NCI-H2196 (cell line): ENCODE measurements around the gene CDH24.

Experiments used
- DNase-seq: peaks from one replicate; lab custom pipeline; 2025; ENCODE audit not compliant: unreplicated experiment; lab: John Stamatoyannopoulos, UW

Gene CDH24

DNA sequence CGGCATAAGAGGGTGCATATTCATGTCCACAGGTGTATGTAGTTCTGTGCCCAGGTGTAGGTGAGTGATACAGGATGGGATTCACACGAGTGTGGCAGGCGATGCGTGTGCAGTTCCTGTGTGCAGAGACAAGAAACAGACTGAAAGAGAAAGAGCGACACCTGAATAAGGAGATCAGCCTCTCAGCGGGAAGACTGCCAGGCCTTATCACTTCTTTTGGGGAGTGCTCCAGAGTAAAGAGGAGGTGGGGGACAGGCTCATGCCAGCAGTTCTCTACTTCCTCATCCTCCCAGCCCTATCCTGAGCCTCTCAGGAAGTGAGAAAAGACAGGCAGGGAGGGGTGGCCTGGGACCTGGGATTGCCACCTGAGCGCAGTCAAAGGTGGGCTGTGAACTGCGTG is 12.5 kb downstream of the CDH24 start:
- no peak for DNase-seq

- DNase-seq = no peak
Observed at GRCh38 chr14:23043754-23044153, 13.6 kb downstream of the CDH24 start.

GRCh38 chr14:23043145-23043544 is 14.2 kb downstream of the CDH24 start:
- no peak for DNase-seq

DNA sequence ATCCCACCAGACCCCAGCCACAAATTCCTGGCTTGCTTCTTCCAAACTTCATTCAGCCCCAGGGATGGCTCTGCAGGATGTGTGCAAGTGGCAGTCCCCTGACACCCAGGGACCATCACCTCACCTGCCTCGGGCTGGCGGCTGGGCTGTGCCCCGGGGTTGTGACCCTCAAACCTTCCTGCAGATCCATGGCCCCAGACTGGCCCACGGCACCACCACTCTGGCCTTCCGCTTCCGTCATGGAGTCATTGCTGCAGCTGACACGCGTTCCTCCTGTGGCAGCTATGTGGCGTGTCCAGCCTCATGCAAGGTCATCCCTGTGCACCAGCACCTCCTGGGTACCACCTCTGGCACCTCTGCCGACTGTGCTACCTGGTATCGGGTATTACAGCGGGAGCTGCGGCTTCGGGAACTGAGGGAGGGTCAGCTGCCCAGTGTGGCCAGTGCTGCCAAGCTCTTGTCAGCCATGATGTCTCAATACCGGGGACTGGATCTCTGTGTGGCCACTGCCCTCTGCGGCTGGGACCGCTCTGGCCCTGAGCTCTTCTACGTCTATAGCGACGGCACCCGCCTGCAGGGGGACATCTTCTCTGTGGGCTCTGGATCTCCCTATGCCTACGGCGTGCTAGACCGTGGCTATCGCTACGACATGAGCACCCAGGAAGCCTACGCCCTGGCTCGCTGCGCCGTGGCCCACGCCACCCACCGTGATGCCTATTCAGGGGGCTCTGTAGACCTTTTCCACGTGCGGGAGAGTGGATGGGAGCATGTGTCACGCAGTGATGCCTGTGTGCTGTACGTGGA is 15.0 kb downstream of the CDH24 start, which contains the start of gene PSMB11:
Gene PSMB11, plus strand, starts transcription at position 51 of the 804 bp plus-strand sequence. Its CDS starts 14 bp downstream, at position 65.
- DNase-seq = no peak

- no peak for DNase-seq
Observed at GRCh38 chr14:23041729-23042128, 15.6 kb downstream of the CDH24 start.

DNA sequence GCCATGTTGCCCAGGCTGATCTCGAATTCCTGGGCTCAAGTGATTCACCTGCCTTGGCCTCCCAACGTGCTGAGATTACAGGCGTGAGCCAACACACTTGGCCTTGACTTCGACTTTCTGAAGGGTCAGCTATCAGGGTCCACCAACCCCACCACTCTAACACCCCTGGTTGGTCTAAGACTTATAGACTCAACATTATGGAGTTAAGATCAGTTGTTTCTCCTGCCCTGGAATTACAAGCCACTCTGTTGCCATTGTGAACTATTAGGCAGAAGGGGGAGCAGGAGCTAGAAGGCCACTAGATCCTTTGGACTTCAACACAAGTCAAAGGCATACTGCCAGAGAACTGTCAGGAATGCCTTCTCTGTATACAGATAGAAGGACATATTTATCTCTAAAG is 17.2 kb downstream of the CDH24 start:
- no peak for DNase-seq

GRCh38 chr14:23035303-23036144 is 21.8 kb downstream of the CDH24 start:
- DNase-seq = no peak

GRCh38 chr14:23034498-23035302 is 22.6 kb downstream of the CDH24 start, which contains the start of gene PSMB5:
Gene PSMB5, minus strand, starts transcription at chr14:23034900. Its CDS starts 19 bp downstream, at chr14:23034881.
- no peak for DNase-seq

GRCh38 chr14:23033801-23034497 is 23.4 kb downstream of the CDH24 start:
- DNase-seq = no peak

DNA sequence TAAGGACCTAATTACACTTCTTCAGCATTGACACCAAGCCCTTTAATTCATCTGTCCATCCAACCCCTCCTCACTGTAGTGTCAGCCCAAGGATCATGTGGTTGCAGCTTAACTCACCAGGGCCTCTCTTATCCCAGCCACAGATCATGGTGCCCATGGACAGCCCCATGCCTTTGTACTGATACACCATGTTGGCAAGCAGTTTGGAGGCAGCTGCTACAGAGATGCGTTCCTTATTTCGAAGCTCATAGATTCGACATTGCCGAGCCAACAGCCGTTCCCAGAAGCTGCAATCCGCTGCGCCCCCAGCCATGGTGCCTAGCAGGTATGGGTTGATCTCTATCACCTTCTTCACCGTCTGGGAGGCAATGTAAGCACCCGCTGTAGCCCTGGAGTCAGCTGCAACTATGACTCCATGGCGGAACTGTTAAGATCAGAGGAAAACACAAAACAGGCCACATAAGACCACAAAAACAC is 24.0 kb downstream of the CDH24 start:
- no peak for DNase-seq

GRCh38 chr14:23030936-23031335 is 26.4 kb downstream of the CDH24 start:
- no peak for DNase-seq

DNA sequence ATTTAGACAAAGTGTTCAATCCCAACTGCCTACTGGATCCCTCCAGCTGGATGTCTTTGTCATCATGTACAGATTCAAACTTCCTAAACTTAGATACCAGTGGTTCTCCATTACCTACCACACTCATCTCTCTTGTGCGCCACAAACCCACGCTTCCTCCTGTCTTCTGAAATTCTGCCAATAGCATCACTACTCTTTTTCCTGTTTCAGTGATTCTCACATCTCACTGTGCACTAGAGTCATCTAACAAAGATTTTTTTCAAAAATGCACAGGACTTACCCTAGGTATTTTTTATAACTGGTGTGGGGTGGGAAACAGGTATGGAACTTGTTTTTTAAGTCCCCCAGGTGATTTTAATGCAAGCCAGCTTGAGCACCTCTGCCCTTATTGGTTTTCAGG is 28.5 kb downstream of the CDH24 start:
- DNase-seq = no peak

- no peak for DNase-seq
Observed at GRCh38 chr14:23025151-23025814, 32.0 kb downstream of the CDH24 start.

- DNase-seq = no peak
Observed at GRCh38 chr14:23024612-23025075, 32.7 kb downstream of the CDH24 start.

DNA sequence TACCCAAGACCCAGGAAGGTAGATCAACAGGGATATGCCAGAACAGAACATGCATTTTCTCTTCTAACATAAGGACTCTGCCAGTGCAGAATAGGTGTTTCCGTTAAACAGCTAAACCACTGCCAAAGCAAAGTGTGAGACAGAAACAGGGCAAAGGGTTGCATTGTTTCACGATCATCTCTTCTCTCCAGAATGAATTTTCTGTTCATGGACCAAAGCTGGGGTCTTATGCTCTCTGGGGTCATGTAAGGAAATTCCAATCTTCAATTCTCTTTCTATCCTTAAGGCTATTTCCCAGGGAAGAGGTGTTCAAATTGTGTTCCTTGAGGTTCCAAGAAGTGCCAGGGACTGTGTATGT is 33.5 kb downstream of the CDH24 start:
- no peak for DNase-seq

- DNase-seq = no peak
Observed at GRCh38 chr14:23023022-23023794, 34.1 kb downstream of the CDH24 start.

DNA sequence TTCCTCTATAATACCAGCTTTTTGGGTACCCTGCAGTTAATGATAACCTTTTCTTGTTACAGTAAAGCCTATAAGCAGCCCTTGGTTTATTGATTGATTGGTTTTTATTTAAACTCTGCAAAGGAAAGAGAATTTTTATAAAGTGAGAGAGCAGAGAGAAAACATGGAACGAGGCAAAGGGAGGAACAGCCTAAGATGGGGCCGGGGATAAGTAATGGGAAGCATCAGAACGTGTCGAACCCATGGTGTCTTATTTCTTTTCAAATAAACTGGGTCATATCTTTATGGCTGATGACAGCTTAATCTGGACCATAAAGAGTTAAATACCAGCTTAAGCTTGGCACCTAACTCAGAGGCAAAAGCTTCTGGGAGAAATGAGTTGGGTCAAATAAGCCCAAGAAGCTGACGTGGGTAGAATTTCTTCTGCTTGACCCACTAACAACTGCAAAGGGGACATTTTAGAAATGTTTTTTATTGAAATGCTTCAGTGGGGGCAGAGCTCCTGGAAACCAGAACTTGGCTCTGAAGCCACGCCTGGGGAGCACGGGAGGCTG is 35.4 kb downstream of the CDH24 start:
- DNase-seq = no peak

DNA sequence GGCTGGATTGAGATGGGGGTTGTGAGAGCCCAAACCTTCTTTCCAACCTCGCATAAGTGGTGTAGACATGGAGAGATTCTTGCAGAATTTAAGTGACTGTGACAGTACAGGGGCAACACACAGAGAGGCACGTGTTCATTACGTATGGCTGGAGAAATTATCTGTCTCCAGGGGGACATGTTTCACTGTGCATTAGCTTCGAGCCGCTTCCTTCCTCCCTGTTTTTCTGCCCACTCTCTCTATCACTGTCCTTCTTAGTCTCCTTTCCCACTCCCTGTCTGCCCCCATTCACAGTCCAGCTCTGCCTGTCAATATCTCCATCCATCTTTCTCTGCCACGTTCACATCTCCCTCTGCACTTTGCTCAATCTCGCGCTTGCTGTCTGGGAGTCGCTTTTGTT is 35.9 kb downstream of the CDH24 start:
- DNase-seq = no peak
